ENCODE data around the gene LRMDA.

The LRMDA gene

DNA sequence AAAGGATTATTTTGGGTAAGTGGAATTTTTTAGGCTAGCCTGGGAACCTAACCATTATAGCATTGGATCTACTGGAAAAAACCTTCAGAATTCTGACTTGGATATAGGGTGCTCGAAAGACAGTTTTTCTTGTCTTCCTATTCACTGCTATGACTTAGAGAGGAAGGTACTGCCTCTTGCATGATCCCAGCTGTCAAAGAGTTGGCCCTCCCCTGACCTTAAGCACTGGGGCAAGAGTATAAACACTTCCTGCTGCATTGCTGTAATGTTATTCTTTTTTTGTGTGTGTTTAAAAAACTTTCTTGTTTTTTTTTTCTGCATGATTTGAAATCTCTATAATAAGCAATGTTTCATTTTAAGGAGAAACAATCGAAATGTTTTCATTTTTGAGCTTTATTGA lies 113.0 kb downstream of the LRMDA start:
- DNase-seq = no peak

DNA sequence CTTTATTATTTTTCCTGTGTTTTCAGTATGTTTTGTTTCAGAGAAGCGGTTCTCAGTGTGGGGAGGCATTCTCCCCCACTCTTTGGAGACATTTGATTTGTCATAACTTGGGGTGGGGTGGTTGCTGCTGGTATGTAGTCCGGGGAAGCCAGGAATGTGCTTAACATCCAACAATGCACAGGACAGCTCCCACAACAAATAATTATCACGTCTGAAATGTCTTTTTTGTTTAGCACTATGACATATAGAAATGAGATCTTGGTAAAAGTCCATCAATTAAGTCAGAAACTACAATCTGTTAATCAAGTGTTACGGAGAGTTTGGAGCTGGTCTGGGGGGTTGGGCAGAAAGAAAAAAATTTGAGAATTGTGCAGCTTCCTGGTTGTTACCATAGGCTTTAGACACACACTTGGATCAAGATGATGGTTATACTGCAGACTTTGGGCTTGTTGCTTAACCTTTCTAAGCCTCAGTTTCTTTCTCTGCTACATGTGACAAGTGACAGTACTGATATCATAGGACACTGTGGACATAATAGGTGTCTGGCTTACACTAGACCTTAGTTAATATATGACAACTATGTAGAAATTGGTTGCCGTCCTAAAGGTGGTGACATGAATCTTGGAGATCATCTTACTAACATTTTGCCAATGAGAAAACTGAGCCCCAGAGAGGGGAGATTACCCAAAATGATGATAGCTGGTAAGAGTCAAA lies 113.7 kb downstream of the LRMDA start:
- no peak for DNase-seq

DNA sequence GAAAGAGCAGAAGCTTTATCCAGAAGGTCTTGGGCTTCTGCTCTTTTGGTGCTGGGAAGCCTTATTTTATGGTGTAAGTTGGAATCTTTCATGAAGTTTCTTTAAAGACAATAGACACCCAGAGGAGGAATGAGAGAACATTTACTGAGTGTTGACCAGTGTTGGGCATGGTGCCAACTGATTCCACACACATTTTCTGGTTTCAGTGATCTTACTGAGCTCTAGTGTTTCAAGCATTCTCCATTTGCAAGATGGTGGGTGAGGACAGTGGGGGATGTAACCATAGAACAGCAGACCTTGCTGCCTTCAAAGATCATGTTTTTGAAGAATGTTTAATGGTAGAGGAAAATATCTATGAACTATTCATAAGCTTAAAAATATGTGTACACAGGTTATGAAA lies 114.6 kb downstream of the LRMDA start:
- no peak for DNase-seq

DNA sequence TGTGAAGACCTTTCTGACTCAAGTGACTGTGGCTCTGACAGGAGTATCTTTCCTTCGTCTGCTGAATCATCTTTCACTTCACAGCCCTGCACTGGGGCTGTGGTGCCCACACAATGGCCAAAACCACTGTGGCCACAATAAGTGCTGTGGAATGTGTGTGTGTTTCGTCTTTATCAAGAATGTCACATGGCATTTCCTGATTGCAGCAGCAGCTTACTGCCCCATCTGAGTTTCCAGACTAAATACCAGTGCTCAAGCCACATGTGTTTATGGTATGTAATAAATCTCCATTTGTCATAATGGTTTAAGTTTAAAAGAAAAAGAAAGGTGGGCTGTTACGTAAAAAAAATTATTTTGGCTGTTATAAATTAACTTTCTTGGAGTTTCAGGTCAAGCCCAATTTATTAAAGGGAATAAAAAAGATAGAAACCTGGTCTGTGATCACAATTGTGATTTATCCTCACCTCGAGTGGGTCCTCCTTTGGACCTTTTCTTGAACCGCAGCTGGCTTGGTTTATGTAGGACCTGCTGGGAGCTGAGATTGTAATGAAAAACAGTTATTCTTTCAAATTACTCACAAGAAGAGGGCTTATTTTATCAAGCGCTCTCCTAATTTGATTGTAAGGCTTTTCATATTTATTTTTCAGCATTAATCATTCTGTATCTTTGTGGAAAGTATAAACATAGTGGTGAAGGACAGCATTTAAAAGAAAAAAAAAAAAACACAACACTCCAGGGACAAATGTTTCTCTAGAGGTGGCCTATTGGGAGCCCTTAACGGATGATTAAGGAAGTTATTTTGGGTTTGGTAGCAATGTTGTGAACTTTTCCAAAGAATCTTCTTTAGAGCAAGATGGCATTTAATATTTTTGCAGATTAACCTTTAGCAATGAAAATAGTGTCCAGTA lies 116.2 kb downstream of the LRMDA start:
- no peak for DNase-seq

DNA sequence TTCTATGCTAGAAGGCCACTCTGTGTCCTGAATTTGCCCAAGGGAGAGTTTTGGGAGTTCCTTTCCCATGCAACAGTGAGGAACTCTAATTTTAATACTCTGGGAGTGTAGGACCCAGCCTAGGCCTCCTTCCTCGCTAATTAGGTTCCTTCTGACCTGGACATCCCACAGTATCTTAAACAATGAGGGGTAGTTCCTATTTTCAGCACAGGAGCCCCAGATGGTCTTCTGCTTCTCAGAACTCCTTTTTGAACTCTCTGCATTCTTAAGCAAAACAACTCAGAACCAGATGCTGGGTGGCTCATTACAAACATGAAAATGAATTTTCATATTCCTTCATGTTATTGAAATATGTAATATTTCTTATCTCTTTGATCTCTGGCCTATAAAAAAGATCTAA lies 116.9 kb downstream of the LRMDA start:
- DNase-seq = no peak

DNA sequence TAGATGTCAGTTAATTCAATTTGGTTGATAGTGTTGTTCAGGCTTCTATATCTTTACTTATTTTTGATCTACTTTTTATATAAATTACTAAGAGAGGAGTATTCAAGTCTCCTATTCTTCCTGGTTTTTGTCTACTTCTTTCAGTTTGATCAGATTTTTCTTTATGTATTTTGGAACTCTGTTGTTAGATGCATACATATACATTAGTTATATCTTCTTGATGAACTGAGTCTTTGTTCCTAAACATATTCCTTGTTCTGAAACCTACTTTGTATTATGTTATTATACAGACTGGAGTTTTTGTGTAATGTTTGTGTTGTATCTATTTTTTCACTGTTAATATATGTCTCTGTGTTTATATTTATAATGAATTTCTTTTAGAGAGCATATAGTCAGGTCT lies 118.8 kb downstream of the LRMDA start:
- no peak for DNase-seq

DNA sequence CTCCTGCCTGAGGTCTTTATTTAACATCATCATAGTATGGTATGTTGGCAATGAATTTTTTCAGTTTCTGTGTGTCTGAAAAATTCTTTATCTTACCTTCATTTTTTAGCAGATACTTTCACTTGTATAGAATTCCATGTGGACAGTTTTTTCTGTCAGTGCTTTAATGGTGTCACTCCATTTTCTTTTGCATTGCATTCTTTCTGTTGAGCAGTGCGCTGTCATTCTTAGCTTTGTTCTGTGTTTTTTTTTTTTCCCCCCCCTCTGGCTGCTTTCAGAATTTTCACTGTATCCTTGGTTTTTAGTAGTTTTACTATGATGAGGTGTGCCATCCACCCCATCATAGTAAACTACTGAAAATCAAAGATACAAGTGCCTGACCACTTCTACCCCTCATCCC lies 120.7 kb downstream of the LRMDA start:
- no peak for DNase-seq

DNA sequence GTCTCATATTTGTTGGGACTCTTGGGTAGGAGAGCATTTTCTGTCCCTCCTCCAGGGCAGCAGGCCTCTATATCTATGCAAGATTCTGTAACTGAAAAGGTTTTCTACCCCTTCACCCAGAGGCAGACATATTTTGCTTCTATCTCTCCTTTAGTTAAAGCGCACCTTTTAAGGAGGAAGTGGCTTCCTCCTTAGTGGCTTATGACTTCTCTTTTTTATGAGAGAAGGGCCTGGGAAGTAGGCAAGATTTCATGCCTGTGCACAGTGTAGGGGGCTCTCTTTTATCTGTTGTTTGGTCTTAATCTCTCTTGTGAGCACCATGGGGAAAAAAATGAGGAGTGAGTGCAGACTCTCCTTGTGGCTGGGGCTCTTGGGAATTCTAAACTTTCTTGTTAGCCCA lies 122.1 kb downstream of the LRMDA start:
- no peak for DNase-seq

DNA sequence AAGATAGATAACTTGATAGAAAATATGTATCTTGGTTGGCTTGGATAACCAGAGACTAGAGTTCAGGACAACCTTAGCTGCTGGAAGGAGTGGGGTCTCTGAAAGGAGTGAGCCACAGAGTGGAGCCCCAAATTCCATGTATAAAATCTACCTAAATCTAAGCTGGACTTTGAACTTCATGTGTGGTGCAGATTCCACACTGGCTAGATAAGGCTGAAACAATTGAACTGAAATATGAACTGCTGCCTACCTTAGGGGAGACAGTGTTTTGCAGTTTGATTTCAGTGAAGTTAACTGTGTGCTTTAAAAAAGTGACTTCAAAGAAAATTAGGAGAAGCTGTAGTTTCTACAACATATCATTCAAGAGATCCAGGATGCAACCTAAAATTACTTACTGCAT lies 123.9 kb downstream of the LRMDA start:
- DNase-seq = no peak

DNA sequence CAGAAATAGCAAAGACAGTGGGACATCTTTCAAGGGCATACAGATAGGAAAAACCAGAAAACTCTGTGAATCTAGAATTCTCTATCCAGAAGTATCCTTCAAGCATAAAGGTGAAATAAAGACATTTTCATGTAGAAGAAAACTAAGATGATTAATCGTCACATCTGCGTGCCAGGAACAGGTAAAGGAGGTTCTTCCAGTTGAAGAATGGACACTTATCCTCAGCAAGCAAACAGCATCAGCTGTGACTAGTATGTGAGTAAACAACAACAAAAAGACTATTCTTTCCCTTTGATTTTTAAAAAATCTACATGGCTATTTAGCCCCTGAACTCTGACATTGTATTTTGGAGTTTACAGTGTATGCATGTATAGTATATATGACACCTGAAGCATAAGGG lies 124.9 kb downstream of the LRMDA start:
- no peak for DNase-seq

DNA sequence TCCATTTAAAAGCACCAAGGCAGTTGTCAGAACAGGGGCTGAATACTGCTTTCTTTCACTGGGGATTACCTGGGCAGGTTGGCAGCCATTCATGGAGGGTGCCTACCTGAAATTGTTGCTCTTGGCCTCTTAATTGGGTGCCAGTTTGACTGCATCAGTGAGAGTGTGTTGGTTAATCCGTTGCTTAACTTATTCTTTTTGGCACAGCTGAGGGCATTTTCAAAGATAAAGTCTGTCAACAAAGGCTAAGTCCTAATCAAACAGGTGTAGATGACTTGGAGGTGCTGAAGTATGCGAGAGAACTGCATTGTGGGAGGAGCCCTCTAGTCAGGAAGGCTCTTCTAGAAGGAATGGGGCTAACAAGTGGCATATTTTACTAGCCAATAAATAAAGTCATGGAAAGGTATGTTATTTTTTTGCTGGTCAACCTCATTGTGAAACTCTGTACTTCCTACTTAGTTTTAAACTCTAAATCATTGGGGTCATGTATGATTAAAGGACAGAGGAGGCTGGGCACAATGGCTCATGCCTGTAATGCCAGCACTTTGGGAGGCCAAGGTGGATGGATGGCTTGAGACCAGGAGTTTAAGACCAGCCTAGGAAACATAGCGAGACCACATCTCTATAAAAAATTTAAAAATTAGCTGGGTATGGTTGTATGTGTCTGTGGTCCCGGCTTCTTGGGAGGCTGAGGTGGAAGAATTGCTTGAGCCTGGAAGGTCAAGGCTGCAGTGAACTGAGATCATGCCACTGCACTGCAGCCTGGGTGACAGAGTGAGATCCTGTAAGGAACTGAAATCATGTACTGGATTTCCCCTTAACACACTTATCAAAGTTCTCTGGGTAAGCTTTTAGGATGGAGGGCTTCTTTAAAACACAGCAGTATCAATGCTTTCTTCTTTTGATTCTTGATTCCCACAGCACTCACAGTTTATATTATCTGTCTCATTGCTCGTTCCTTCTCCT lies 134.1 kb downstream of the LRMDA start:
- no peak for DNase-seq

DNA sequence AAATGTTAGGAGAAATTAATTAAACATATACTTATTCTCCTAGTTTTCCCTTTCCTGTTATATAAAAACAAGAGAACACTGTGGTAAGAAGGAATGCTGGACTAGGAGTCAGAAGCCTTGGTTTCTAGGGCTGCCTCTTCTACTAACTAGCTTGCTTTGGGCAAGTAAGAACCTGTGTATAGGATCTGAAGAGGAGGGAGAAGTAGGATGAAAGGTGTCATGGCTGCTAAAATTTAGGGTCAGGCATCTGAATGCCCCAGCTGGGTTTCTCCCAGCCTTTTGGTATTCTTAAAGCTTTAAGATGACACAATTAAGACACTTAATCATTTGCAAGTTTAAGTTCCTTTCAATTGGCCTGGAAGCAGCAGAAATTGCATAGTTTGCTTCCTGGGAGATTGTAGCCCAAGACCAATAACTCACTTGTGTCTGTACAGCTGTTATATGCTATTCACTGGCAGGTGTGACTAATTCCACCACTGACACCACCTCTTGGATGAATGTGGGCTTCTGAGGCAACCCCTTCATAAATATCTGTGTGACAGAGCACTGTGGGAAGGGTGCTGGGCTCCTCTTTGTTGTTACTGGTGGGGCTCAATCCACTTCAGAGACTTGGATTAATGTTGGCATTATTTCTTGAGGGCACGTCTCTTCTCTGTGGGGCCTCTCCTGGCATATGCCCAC lies 137.2 kb downstream of the LRMDA start:
- DNase-seq = no peak

DNA sequence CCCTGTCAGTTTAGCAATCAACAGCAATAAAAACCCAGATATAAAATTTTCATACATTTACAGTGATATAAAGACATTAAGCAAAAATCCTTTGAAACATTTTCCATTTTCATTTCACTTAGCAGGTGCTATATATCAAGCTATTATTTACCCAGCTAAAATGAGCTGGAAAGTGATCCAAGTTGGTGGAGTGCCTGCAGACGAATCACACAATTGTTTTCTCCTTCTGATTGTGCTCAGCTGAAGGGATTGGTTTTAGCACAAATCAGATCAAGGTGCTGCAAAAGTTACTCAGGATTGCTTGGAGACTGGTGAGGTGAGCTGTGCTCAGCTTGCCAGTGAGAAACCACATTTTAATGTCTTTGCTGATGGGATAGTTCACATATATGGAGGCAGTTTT lies 138.1 kb downstream of the LRMDA start:
- no peak for DNase-seq

DNA sequence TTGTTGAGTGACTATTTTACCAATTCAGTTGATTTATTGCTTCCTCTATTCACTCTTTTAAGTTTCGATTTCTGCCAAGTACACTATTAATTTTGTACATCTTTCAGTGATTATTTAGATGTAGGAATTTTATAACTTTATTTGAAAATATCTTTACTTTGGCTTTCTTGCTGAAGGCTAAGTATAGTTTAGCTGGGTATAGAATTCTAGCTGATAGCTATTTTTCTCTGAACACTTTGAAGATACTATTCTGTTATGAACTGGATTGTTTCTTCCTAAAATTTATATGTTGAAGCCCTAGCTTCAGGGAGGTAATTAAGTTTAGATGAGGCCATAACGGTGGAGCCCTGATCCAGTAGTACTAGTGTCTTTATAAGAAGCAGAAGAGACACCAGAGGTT lies 141.1 kb downstream of the LRMDA start:
- no peak for DNase-seq

DNA sequence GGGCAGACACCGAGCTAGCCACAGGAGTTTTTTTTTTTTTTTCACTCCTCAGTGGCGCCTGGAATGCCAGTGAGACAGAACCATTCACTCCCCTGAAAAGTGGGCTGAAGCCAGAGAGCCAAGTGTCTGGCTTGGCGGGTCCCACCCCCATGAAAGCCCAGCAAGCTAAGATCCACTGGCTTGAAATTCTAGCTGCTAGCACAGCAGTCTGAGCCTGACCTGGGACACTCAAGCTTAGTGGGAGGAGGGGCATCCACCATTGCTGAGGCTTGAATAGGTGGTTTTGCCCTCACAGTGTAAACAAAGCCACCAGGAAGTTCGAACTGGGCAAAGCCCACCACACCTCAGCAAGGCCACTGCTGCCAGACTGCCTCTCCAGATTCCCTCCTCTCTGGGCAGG lies 144.5 kb downstream of the LRMDA start:
- no peak for DNase-seq

DNA sequence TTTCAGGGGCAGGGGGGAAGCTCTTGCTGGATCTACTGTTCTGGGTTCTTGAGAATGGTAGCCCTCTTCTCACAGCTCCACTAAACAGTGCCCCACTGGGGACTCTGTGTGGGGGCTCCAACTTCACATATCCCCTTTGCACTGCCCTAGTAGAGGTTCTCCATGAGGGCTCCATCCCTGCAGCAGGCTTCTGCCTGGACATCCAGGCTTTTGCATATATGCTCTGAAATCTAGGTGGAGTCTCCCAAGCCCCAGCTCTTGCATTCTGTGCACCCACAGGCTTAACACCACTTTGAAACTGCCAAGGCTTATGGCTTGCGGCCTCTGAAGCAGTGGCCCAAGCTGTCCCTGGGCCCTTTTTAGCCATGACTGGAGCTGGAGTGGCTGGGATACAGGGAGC lies 150.7 kb downstream of the LRMDA start:
- no peak for DNase-seq

DNA sequence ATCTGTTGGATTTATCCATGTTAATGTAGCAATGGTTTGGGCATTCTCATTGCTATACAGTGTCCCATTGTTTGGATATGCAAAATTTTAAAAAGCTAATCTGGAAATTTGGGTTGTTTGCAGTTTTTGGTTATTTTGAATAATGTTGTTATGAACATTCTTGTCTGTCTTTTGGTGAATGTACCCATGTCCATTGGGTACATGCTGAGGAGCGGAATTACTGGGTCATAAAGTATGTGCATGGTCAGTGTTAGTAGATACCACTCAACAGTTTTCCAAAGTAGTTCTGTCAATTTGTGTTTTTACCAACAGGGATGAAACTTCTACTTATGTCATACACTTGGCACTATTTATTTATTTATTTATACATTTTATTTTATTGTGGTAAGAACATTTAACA lies 153.9 kb downstream of the LRMDA start:
- DNase-seq = no peak

DNA sequence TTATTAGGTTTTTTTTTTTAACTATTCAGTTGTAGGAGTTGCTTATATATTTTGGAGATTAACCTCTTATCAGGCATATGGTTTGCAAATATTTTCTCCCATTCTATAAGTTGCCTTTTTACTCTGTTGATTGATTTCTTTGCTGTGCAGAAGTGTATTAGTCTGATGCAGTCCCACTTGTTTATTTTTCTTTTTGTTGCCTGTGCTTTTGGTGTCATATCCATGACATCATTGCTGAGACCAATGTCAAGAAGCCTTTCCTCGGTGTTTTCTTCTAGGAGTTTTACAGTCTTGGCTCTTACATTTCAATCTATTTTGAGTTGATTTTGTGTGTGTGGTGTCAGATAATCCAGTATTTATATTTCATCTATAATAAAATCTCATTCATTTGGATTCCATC lies 155.4 kb downstream of the LRMDA start:
- no peak for DNase-seq

DNA sequence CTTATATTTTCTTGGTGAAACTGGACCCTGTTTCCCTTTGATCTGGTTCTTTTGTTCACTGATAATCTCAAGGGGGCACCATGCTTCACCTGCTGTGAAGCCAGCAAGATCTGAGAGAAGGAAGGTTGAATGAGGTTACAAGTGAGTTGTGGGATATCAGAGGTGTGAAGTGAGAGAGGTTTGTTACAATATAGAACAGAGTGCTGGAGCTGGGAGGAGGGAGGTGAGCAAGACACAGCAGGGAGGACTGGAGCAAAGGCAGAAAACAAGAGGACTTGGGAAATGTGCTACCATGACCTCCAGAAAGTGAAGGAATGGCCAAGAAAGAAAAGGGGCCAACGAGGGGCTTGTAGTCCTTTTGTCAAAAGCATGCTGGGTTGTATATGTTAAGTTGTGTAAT lies 156.6 kb downstream of the LRMDA start:
- DNase-seq = no peak

DNA sequence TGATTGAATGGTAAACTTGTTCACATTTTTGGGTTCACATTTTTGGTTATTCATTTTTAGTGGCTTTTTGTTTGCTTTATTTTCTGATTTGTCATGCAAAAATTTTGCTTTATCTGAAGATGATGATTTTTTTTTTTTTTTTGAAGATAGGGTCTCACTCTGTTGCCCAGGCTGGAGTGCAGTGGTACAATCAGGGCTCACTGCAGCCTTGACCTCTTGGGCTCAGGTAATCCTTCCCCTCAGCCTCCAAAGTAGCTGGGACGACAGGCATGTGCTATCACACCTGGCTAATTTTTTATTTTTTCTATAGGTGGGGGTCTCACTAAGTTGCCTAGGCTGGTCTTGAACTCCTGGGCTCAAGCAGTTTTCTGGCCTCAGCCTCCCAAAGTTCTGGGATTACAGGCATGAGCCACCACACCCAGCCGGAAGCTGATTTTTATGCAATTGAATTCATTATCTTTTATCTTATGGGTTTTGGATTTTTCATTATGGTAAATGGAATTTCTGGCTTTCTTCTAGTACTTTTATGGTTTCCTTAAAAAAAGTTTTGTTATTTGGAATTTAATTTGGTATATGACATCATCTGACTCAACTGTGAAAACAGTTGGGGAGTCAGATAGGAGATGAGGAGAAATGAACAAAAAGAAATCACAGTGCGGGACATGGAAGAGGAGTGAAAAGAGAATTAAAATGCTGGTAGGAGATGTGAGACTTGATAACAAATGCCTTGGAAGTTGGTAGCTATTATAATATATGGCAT lies 158.7 kb downstream of the LRMDA start:
- no peak for DNase-seq

DNA sequence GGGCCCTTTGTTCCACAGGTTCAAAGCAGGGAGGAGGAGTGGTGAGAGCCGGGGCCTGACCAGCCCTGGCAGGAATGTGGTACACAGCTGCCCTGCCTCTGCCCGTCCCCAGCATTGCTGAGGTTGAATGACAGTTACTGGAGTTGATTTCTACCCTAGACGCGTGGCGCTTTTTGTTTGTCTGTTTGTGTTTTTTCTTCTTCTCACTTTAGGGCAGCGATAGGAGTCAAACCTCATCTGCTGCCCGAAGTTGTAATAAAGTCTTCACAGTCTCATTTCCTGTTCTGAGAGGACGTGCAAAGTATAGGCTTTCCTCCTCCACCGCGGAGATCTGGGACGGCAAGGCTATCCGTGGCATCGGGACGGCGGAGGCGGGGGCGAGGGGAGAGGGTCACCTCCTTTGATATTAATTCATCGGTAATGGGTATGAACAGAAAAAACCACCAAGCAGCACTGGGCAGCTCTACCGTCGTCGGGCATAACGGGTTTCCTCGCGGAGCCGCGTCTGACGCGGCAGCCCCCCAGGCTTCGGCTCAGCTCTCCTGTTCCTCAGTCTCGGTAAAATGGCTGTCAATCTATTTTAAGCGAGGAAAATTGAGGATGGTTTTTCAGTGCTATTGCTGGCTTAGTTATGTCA lies 160.8 kb downstream of the LRMDA start:
- no peak for DNase-seq

All from NCI-H2171 (cell line).